ENCODE data around the gene FAM168A.

- TF ChIP-seq CTCF (IDR thresholded peaks at IDR 0.05): no peak
- no peak for TF ChIP-seq POLR2A (IDR thresholded peaks at IDR 0.05)
Observed at GRCh38 chr11:73463359-73463758, 134.6 kb downstream of the FAM168A start.
